H1 (cell line): ENCODE results near the gene SLFN12. TPM values are rescaled to one million over a fixed set of nuclear protein-coding genes. Genes with fewer than 3 reads are reported as not detected.
A peak's percentile ranks its signal among the peaks of the same experiment; 100 is the strongest.

ENCODE experiments used
- CTCF ChIA-PET: fragments of 300-600 bp; sonication (Branson Sonifier 250); formaldehyde crosslinking; loops from one replicate; lab custom pipeline; 2021; ENCODE audit not compliant: partially characterized antibody; lab: Charles Lee
- POLR2A ChIA-PET: fragments of 300-600 bp; sonication (Branson Sonifier 250); formaldehyde crosslinking; loops from one replicate; lab custom pipeline; 2021; ENCODE audit warnings: inconsistent platforms; ENCODE audit not compliant: partially characterized antibody; lab: Charles Lee
- DNase-seq, 2 experiments: peaks; one replicate each; pipeline versions ENCODE4 v3.0.0 to v3.0.0-alpha.2; 2010 to 2022; ENCODE audit warnings: low spot score in 2 of 2, low read depth in 1 of 2, mixed read lengths in 1 of 2
- FAIRE-seq: peaks from 2 replicates; lab custom pipeline; 2011; peaks lifted over from hg19 to GRCh38; lab: Jason Lieb, UNC
- H2AFZ ChIP-seq: 2 replicates; pipeline ENCODE4 v1.8.1; 2012; ENCODE audit warnings: low read length, inconsistent platforms
- H2AK5ac ChIP-seq: 2 replicates; pipeline ENCODE4 v1.6.1; 2013; ENCODE audit warnings: low read depth, low read length
- H2BK120ac ChIP-seq: replicated peaks from 2 replicates; pipeline ENCODE3; 2013; ENCODE audit warnings: low read depth, low read length, inconsistent platforms
- H2BK12ac ChIP-seq: 2 replicates; pipeline ENCODE4 v1.6.1; 2013; ENCODE audit warnings: low read depth, low read length
- H2BK15ac ChIP-seq: 2 replicates; pipeline ENCODE4 v1.6.1; 2013; ENCODE audit warnings: low read length
- H2BK20ac ChIP-seq: 2 replicates; pipeline ENCODE4 v1.6.1; 2013; ENCODE audit warnings: low read length
- H2BK5ac ChIP-seq: 2 replicates; pipeline ENCODE4 v1.6.1; 2013; ENCODE audit warnings: low read depth, low read length
- H3K14ac ChIP-seq: 2 replicates; pipeline ENCODE4 v1.6.1; 2013; ENCODE audit warnings: inconsistent platforms; ENCODE audit not compliant: insufficient read length
- H3K18ac ChIP-seq: 2 replicates; pipeline ENCODE4 v1.6.1; 2013; ENCODE audit warnings: low read length; ENCODE audit errors: extremely low read depth
- H3K23ac ChIP-seq: 2 replicates; pipeline ENCODE4 v1.6.1; 2013; ENCODE audit warnings: inconsistent platforms; ENCODE audit not compliant: insufficient read length
- H3K23me2 ChIP-seq: 2 replicates; pipeline ENCODE4 v1.6.1; 2013; ENCODE audit warnings: low read depth, low read length
- H3K27ac ChIP-seq: 2 replicates; pipeline ENCODE4 v1.6.1; 2011; ENCODE audit warnings: low read depth, low read length, inconsistent platforms
- H3K27me3 ChIP-seq, 4 experiments: replicated peaks in 1 of 4; 1 replicate in 1 of 4; 2 replicates in 3 of 4; pipeline versions ENCODE4 v1.6.1 to v1.8.1; 2011 to 2013; ENCODE audit warnings: low read length in 3 of 4, mild to moderate bottlenecking in 3 of 4, inconsistent platforms in 2 of 4, mixed read lengths in 2 of 4, moderate library complexity in 1 of 4; ENCODE audit not compliant: control insufficient read depth in 3 of 4, insufficient read depth in 3 of 4; ENCODE audit errors: extremely low read depth in 1 of 4
- H3K36me3 ChIP-seq, 4 experiments: 2 replicates each; pipeline versions ENCODE4 v1.6.1 to v1.8.1; 2011 to 2013; ENCODE audit warnings: mild to moderate bottlenecking in 4 of 4, low read length in 3 of 4, moderate library complexity in 2 of 4, control low read depth in 1 of 4, inconsistent platforms in 1 of 4; ENCODE audit not compliant: insufficient read depth in 4 of 4, control insufficient read depth in 2 of 4
- H3K4ac ChIP-seq: replicated peaks from 2 replicates; pipeline ENCODE3; 2013; ENCODE audit warnings: low read length, low read depth, mixed read lengths, inconsistent platforms; ENCODE audit not compliant: insufficient read length
- H3K4me1 ChIP-seq, 4 experiments: replicated peaks in 1 of 4; 1 replicate in 1 of 4; 2 replicates in 3 of 4; pipeline versions ENCODE4 v1.6.1 to v1.8.1; 2011 to 2013; ENCODE audit warnings: low read length in 3 of 4, inconsistent platforms in 2 of 4, mixed read lengths in 1 of 4; ENCODE audit not compliant: insufficient read depth in 4 of 4, control insufficient read depth in 3 of 4
- H3K4me2 ChIP-seq, 2 experiments: 2 replicates each; pipeline versions ENCODE4 v1.6.1 to v1.8.1; 2011 to 2013; ENCODE audit warnings: low read depth in 2 of 2, low read length in 2 of 2, control low read depth in 1 of 2, inconsistent platforms in 1 of 2, mild to moderate bottlenecking in 1 of 2; ENCODE audit not compliant: insufficient read depth in 1 of 2
- H3K4me3 ChIP-seq, 4 experiments: fragments of 200-600, 300-600 bp in 1 of 4; sonication (generic), shearing (Covaris generic), sonication (Bioruptor Twin) in 1 of 4; 2 replicates each; pipeline versions ENCODE4 v1.5.1 to v1.8.1; 2011 to 2016; ENCODE audit warnings: low read length in 4 of 4, low read depth in 3 of 4, control low read depth in 2 of 4, inconsistent platforms in 2 of 4, mild to moderate bottlenecking in 2 of 4, mixed read lengths in 1 of 4, moderate library complexity in 1 of 4; ENCODE audit not compliant: insufficient read depth in 2 of 4; ENCODE audit errors: extremely low read depth in 1 of 4
- H3K56ac ChIP-seq: replicated peaks from 2 replicates; pipeline ENCODE3; 2013; ENCODE audit warnings: low read depth, mild to moderate bottlenecking, mixed read lengths, low read length, inconsistent platforms; ENCODE audit not compliant: insufficient read length
- H3K79me1 ChIP-seq: 2 replicates; pipeline ENCODE4 v1.6.1; 2013; ENCODE audit warnings: low read depth, low read length, control low read depth
- H3K79me2 ChIP-seq, 2 experiments: 2 replicates each; pipeline versions ENCODE4 v1.6.1 to v1.8.1; 2012 to 2013; ENCODE audit warnings: low read length in 2 of 2, mild to moderate bottlenecking in 2 of 2, inconsistent platforms in 1 of 2; ENCODE audit not compliant: insufficient read depth in 2 of 2, control insufficient read depth in 1 of 2
- H3K9ac ChIP-seq, 4 experiments: replicated peaks in 1 of 4; 1 replicate in 1 of 4; 2 replicates in 3 of 4; pipeline versions ENCODE4 v1.6.1 to v1.8.1; 2011 to 2013; ENCODE audit warnings: low read depth in 3 of 4, low read length in 3 of 4, control low read depth in 2 of 4, mild to moderate bottlenecking in 2 of 4, moderate library complexity in 2 of 4, inconsistent platforms in 1 of 4; ENCODE audit errors: extremely low read depth in 1 of 4
- H3K9me3 ChIP-seq, 2 experiments: 2 replicates each; pipeline versions ENCODE4 v1.6.1 to v1.8.1; 2012 to 2013; ENCODE audit warnings: mild to moderate bottlenecking in 2 of 2, moderate library complexity in 2 of 2, control low read depth in 1 of 2, inconsistent platforms in 1 of 2, low read depth in 1 of 2, low read length in 1 of 2, mixed read lengths in 1 of 2; ENCODE audit not compliant: insufficient read depth in 2 of 2
- H4K20me1 ChIP-seq, 2 experiments: replicated peaks in 1 of 2; 2 replicates each; pipeline versions ENCODE3 to v1.8.1; 2011 to 2013; ENCODE audit warnings: inconsistent platforms in 2 of 2, low read length in 2 of 2, mild to moderate bottlenecking in 1 of 2; ENCODE audit not compliant: insufficient read depth in 2 of 2, control insufficient read depth in 1 of 2
- H4K5ac ChIP-seq: 2 replicates; pipeline ENCODE4 v1.6.1; 2013; ENCODE audit warnings: low read length, low read depth, mixed read lengths, inconsistent platforms; ENCODE audit not compliant: insufficient read length
- H4K8ac ChIP-seq: 2 replicates; pipeline ENCODE4 v1.8.0; 2013; ENCODE audit warnings: mild to moderate bottlenecking, moderate library complexity, low read length, inconsistent platforms; ENCODE audit not compliant: insufficient read depth; ENCODE audit errors: extremely low read depth
- H4K91ac ChIP-seq: replicated peaks from 2 replicates; pipeline ENCODE3; 2013; ENCODE audit warnings: low read length, mixed read lengths, inconsistent platforms; ENCODE audit not compliant: insufficient read length
- E2F6 ChIP-seq: IDR thresholded peaks from 2 replicates; pipeline ENCODE4 v1.6.1; 2012; ENCODE audit warnings: inconsistent platforms
- KDM1A ChIP-seq: fragments of 200-600, 300-600 bp; sonication (generic); IDR thresholded peaks from 2 replicates; pipeline ENCODE4 v1.7.1; 2016; ENCODE audit warnings: mild to moderate bottlenecking, low read length, borderline replicate concordance
- POLR2A ChIP-seq, 2 experiments: IDR thresholded peaks; 1 replicate in 1 of 2; 2 replicates in 1 of 2; pipeline ENCODE4 v1.6.1; 2011; ENCODE audit warnings: low read depth in 2 of 2, low read length in 2 of 2, mild to moderate bottlenecking in 2 of 2; ENCODE audit errors: control extremely low read depth in 1 of 2
- RBBP5 ChIP-seq: IDR thresholded peaks from 2 replicates; pipeline ENCODE4 v1.7.1; 2012; ENCODE audit warnings: low read depth, mild to moderate bottlenecking, inconsistent platforms, low read length, moderate library complexity, borderline replicate concordance
- WGBS, 2 experiments: shearing (Covaris generic) in 1 of 2; methylation state at CpG; one replicate each; pipeline versions ENCODE4 v1.1.6 to v1.1.7; 2013 to 2015; ENCODE audit warnings: low lambda C conversion rate in 2 of 2, mixed read lengths in 2 of 2, inconsistent platforms in 1 of 2, low coverage in 1 of 2, missing lambda C conversion rate in 1 of 2; ENCODE audit not compliant: insufficient replicate concordance in 2 of 2, insufficient coverage in 1 of 2, insufficient read length in 1 of 2; ENCODE audit errors: extremely low coverage in 1 of 2, missing lambda C conversion rate in 1 of 2; 5-methylcytosine and 5-hydroxymethylcytosine counted together
- polyA plus RNA-seq, 7 experiments: library from polyadenylated mRNA; depleted of rRNA in 3 of 7; stranded (reverse) in 5 of 7; unstranded in 2 of 7; fragments of >200 nt in 5 of 7; fragments of 200-250 nt in 2 of 7; gene quantifications; 1 replicate in 5 of 7; 2 replicates in 1 of 7; 4 replicates in 1 of 7; pipeline versions ENCODE4 v1.2.1 to v1.2.3, GENCODE V29; 2011 to 2013; ENCODE audit warnings: missing spikeins in 2 of 7, mixed read lengths in 2 of 7
- total RNA-seq: library from RNA; stranded (reverse); fragmentation: NEBNext Ultra II Directional; extraction: Animal tissue kit (Norgen Biotek cat#: 25700); gene quantifications from 2 replicates; pipeline ENCODE4 v1.2.1, GENCODE V29; 2021
- TF ChIP-seq, protein P1 (sequence below): IDR thresholded peaks from 2 replicates; pipeline ENCODE4 v1.6.1; 2012; ENCODE audit warnings: inconsistent platforms

The SLFN12 gene
- total and polyA plus RNA-seq, 2 of the 8 experiments (the other 6 are each of a cell fraction or from before 2014, with no cell fraction given): 1.6 to 10.7 TPM

GRCh38 chr17:35447499-35447898 lies 15.2 kb upstream of the SLFN12 start:
- H3K79me1 ChIP-seq: no peaks in the 10 kb centered on the region
- H3K27me3 ChIP-seq: peaks cover 7 to 49% (median 36%) of the 10 kb centered on the region in 4 experiments
- peaks cover 4% of the 10 kb centered on the region; the same call in 1 of the 2 replicates for H3K23me2 ChIP-seq
- H3K14ac ChIP-seq: no peak overlapping the region
- no peak for DNase-seq
- H3K18ac ChIP-seq: no peak overlapping the region
- no peaks in the 10 kb centered on the region for H3K79me2 ChIP-seq
- peaks cover 0 to 6% (median 2%) of the 10 kb centered on the region in 4 experiments; a peak in 3 of 8 replicates for H3K36me3 ChIP-seq
- ChIA-PET CTCF (interaction anchor here (0.9 to 1.6 kb wide), 5 partner anchors 9 to 51 kb away, joined by 3 to 6 read pairs (median 3); no protein-coding TSS in a partner anchor), POLR2A (interaction anchor here (1.0 to 3.5 kb wide), 5 partner anchors 9 to 101 kb away, joined by 3 to 38 read pairs (median 5); partner anchors contain the start of gene SLFN12)
- 31% methylated on average over 3 of the region's 3 CpGs; no CpG with 5 or more reads in 1 of the 2 experiments for WGBS, 2 experiments
- no peak overlapping the region for H4K5ac ChIP-seq
- H2BK20ac ChIP-seq: no peak overlapping the region
- H2BK120ac ChIP-seq: no peak overlapping the region
- H4K8ac ChIP-seq: no peak overlapping the region
- H3K27ac ChIP-seq: no peak overlapping the region
- no peak overlapping the region for H2BK5ac ChIP-seq
- no peak overlapping the region for H3K4ac ChIP-seq
- no peak overlapping the region for H4K91ac ChIP-seq
- peak overlapping the region; percentile 71 to 92 for H3K4me2 ChIP-seq
- H3K4me1 ChIP-seq: peaks cover 0 to 4% (median 4%) of the 10 kb centered on the region in 4 experiments; a peak in 5 of 7 replicates
- FAIRE-seq: no peak
- peak overlapping the region; percentile 42 to 64 (median 52); a peak in 6 of 8 replicates for H3K4me3 ChIP-seq
- H3K9ac ChIP-seq: peak overlapping the region in 1 of 4 experiments; percentile 58; a peak in 2 of 7 replicates
- no peaks in the 10 kb centered on the region for H3K9me3 ChIP-seq
- H2BK15ac ChIP-seq: no peak overlapping the region
- no peak overlapping the region for H3K23ac ChIP-seq
- no peak overlapping the region for H2AFZ ChIP-seq
- TF ChIP-seq POLR2A (IDR thresholded peaks at IDR 0.05; ENCODE audit: control extremely low read depth in 1 of 2, low read depth in 2 of 2, low read length in 2 of 2) (no peak), RBBP5 (no peak), E2F6 (no peak), KDM1A (no peak)
- TF ChIP-seq, protein P1, sequence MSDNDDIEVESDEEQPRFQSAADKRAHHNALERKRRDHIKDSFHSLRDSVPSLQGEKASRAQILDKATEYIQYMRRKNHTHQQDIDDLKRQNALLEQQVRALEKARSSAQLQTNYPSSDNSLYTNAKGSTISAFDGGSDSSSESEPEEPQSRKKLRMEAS: no peak
- H2BK12ac ChIP-seq: no peak overlapping the region
- no peak overlapping the region for H2AK5ac ChIP-seq
- H3K56ac ChIP-seq: no peak overlapping the region
- H4K20me1 ChIP-seq: peaks cover 0 to 3% of the 10 kb centered on the region in 2 experiments
